Left colon (tissue), 2 donors: ENCODE results near the gene ADGRD1. TPM values are rescaled to one million over a fixed set of nuclear protein-coding genes. Genes with fewer than 3 reads are reported as not detected.

Experiments
- ATAC-seq: fragments of 200-7000 bp; cut with Tn5 transposase; one replicate; pipeline ENCODE4 v1.9.1; 2020; ENCODE audit warnings: mild to moderate bottlenecking, moderate library complexity
- DNase-seq, 2 donors: peaks; one replicate each; pipeline ENCODE4 v3.0.0-alpha.2; 2020
- intact Hi-C, 2 donors: fragments of 100-400 bp; cut with DNase I in 1 of 2; cut with micrococcal nuclease in 1 of 2; formaldehyde crosslinking; loops; one replicate each; pipeline versions ENCODE4 v1.11.2 to v1.14.0; 2022; cut with DNase I, micrococcal nuclease
- total RNA-seq, 2 donors: library from RNA; stranded (reverse); fragmentation: NEBNext Ultra II Directional; extraction: Animal tissue kit (Norgen Biotek cat#: 25700); gene quantifications; one replicate each; pipeline ENCODE4 v1.2.1, GENCODE V29; 2021
- donor health status: DM: no; HTN: no; CAD: no.
- donor health status: DM: yes; HTN: yes; CAD: no.

The ADGRD1 gene
- total RNA-seq, 2 donors from 2014 or later, result 4.0 to 5.8 TPM

GRCh38 chr12:131163189-131163738 is 209.6 kb downstream of the ADGRD1 start:
- ATAC-seq, result no peak
- DNase-seq, result no peak
- intact Hi-C loops, result no loop called here

- ATAC-seq (no peak), DNase-seq (no peak)
- intact Hi-C loops, result no loop called here
Observed at GRCh38 chr12:131164096-131164872, 210.6 kb downstream of the ADGRD1 start.

GRCh38 chr12:131166717-131167116 is 213.0 kb downstream of the ADGRD1 start:
- no peak for DNase-seq
- ATAC-seq, result no peak
- intact Hi-C loops, result no loop called here

- ATAC-seq (no peak), DNase-seq (no peak)
- intact Hi-C loops, result no loop called here
Observed at GRCh38 chr12:131167334-131167733, 213.6 kb downstream of the ADGRD1 start.

- DNase-seq (no peak), ATAC-seq (no peak)
- intact Hi-C loops, result no loop called here
Observed at GRCh38 chr12:131171029-131171428, 217.3 kb downstream of the ADGRD1 start.

GRCh38 chr12:131174901-131175300 is 221.2 kb downstream of the ADGRD1 start:
- ATAC-seq, result no peak
- intact Hi-C loops, result no loop called here

GRCh38 chr12:131176266-131176665 is 222.6 kb downstream of the ADGRD1 start:
- DNase-seq (no peak), ATAC-seq (no peak)
- intact Hi-C loops, result no loop called here

More at GRCh38 chr12:131174901-131175300, 221.2 kb downstream of the ADGRD1 start:
- no peak for DNase-seq

- no peak for ATAC-seq
- intact Hi-C loops, result no loop called here
- DNase-seq, result no peak
Observed at GRCh38 chr12:131176926-131177325, 223.2 kb downstream of the ADGRD1 start.

GRCh38 chr12:131177599-131177998 is 223.9 kb downstream of the ADGRD1 start:
- no peak for ATAC-seq
- intact Hi-C loops, result no loop called here

GRCh38 chr12:131187602-131188001 is 233.9 kb downstream of the ADGRD1 start:
- DNase-seq, result no peak
- intact Hi-C loops, result no loop called here
- no peak for ATAC-seq

More at GRCh38 chr12:131177599-131177998, 223.9 kb downstream of the ADGRD1 start:
- no peak for DNase-seq

GRCh38 chr12:131188131-131189050 is 234.7 kb downstream of the ADGRD1 start:
- intact Hi-C loops, result no loop called here
- ATAC-seq (no peak), DNase-seq (no peak)

- intact Hi-C loops, result no loop called here
- DNase-seq (no peak), ATAC-seq (no peak)
Observed at GRCh38 chr12:131189781-131190180, 236.1 kb downstream of the ADGRD1 start.

- no peak for DNase-seq
- no peak for ATAC-seq
- intact Hi-C loops, result no loop called here
Observed at GRCh38 chr12:131190965-131191364, 237.3 kb downstream of the ADGRD1 start.

Other genes starting within 250 kb of the ADGRD1 start
- gene RIMBP2, start 237.6 kb upstream of the ADGRD1 start, total RNA-seq, result 1 to 10 TPM; 5.6 to 6.0 TPM
- 1 to 10 TPM; 2.9 to 7.1 TPM for gene STX2, start 114.7 kb upstream of the ADGRD1 start, total RNA-seq
- 100 to 1,000 TPM; 266 to 344 TPM for gene RAN, start 81.8 kb upstream of the ADGRD1 start, total RNA-seq